ENCODE data around the gene PCNX4. TPM values are rescaled to one million over a fixed set of nuclear protein-coding genes. Genes with fewer than 3 reads are reported as not detected.

PCNX4 gene
- total RNA-seq, 1 experiment from 2014 or later, result 48.4 TPM

DNA sequence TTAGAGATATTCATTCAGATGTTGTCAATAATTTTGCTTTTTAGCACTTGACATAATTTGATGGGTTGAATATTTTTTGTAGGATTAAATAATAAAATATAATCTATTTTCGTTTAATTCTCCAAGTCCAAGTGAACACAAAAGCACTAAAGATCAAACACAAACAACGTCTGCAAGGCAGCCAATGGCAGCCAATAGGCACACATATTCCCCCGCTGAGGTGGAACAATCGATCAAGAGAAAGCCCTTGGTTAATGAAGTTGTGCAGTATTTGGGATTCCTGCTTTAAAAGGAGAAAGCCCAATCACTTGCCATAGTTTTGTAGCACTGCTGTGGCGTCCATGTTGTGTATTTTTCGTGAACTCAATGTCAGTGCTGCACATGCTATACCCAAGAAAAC is 72.0 kb downstream of the PCNX4 start (continued):
- TF ChIP-seq, protein P1, sequence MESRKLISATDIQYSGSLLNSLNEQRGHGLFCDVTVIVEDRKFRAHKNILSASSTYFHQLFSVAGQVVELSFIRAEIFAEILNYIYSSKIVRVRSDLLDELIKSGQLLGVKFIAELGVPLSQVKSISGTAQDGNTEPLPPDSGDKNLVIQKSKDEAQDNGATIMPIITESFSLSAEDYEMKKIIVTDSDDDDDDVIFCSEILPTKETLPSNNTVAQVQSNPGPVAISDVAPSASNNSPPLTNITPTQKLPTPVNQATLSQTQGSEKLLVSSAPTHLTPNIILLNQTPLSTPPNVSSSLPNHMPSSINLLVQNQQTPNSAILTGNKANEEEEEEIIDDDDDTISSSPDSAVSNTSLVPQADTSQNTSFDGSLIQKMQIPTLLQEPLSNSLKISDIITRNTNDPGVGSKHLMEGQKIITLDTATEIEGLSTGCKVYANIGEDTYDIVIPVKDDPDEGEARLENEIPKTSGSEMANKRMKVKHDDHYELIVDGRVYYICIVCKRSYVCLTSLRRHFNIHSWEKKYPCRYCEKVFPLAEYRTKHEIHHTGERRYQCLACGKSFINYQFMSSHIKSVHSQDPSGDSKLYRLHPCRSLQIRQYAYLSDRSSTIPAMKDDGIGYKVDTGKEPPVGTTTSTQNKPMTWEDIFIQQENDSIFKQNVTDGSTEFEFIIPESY (IDR thresholded peaks at IDR 0.05; ENCODE audit: extremely low read depth, insufficient replicate concordance, low read length), result no peak
- TF ChIP-seq TCF7L2 (IDR thresholded peaks at IDR 0.05; ENCODE audit: borderline replicate concordance, extremely low read depth, insufficient read depth, insufficient read length), result no peak
- TF ChIP-seq ZNF274 (IDR thresholded peaks at IDR 0.05; ENCODE audit: low read depth, low read length), result no peak

DNA sequence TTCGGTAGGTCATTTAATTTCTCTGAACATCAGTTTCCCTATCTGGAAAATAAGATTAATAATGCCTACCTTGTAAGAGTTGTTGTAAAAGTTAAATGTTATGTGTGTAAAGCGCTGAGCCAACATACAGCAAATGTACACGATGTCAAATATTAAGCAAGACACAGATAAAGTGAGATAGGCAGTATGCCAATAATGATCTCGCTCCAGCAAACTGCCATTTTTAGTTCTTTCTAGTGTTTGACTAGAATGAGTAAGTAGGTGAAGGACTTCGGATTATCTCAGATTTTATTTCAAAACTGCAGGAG is 72.6 kb downstream of the PCNX4 start:
- Histone ChIP-seq H3K4me2 (ENCODE audit: low read length) (peak overlapping the region; percentile 97), H3K4me1 (ENCODE audit: control insufficient read depth in 1 of 2, insufficient read depth in 2 of 2, low read length in 2 of 2) (peaks cover 16 to 27% of the 10 kb centered on the region in 2 experiments), H3K9me3 (ENCODE audit: control insufficient read depth in 1 of 2, insufficient read depth in 1 of 2, low read depth in 1 of 2, low read length in 2 of 2) (no peaks in the 10 kb centered on the region), H4K20me1 (ENCODE audit: insufficient read depth) (no peaks in the 10 kb centered on the region), H3K4me3 (replicated peaks in 1 of 2; ENCODE audit: low read depth in 1 of 2, low read length in 2 of 2) (peak overlapping the region; percentile 79 to 98), H3K79me2 (ENCODE audit: insufficient read depth, low read length) (peaks cover 5% of the 10 kb centered on the region), H3K36me3 (ENCODE audit: control insufficient read depth in 1 of 2, insufficient read depth in 2 of 2, low read length in 2 of 2) (no peaks in the 10 kb centered on the region), H2AFZ (ENCODE audit: low read depth, low read length, poor library complexity, severe bottlenecking) (peak overlapping the region; percentile 84), H3K9me2 (ENCODE audit: insufficient read depth) (no peaks in the 10 kb centered on the region), H3K9ac (ENCODE audit: low read length) (peak overlapping the region; percentile 87), H3K27me3 (ENCODE audit: insufficient read depth, low read length) (no peaks in the 10 kb centered on the region), H3K27ac (ENCODE audit: low read depth, low read length) (peak overlapping the region; percentile 91)
- RAD21 ChIA-PET (ENCODE audit: low non-redundant PET in 1 of 2, low total read pairs in 2 of 2, uncharacterized antibody in 2 of 2, unreplicated experiment in 2 of 2), result no interaction called here
- POLR2A ChIA-PET, result no interaction called here
- TF ChIP-seq POLR2AphosphoS5 (IDR thresholded peaks at IDR 0.05; ENCODE audit: low read depth, low read length), result no peak
- TF ChIP-seq, protein P2, sequence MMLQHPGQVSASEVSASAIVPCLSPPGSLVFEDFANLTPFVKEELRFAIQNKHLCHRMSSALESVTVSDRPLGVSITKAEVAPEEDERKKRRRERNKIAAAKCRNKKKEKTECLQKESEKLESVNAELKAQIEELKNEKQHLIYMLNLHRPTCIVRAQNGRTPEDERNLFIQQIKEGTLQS (IDR thresholded peaks at IDR 0.05), result no peak
- TF ChIP-seq SRF (IDR thresholded peaks at IDR 0.05; ENCODE audit: low read depth), result no peak
- ATAC-seq, result no peak
- BruUV-seq (replicated peaks), result no TSS peak
- CTCF ChIA-PET, result interaction anchor here (0.8 kb wide), 1 partner anchor 100 kb away, joined by 3 read pairs; no protein-coding TSS in a partner anchor
- intact Hi-C loops (cut with micrococcal nuclease), result loop anchor here (2.0 kb wide), 1 partner anchor 74 kb away; the partner anchor contains the start of gene PCNX4
- no peak for DNase-seq (ENCODE audit: low read depth, low spot score)

Data from HCT116 (cell line).